C4-2B (cell line): Measurements from ENCODE around the gene OR2F2.

Experiments used
- H3K27ac ChIP-seq: fragments of 450-650 bp; 2 replicates; pipeline ENCODE4 v1.5.1; 2017
- ZFX ChIP-seq: fragments of 450-650 bp; IDR thresholded peaks from 2 replicates; pipeline ENCODE4 v1.6.1; 2017
- TF ChIP-seq, protein P1 (sequence below): fragments of 450-650 bp; conservative IDR thresholded peaks from 2 replicates; pipeline ENCODE4 v1.5.1; 2017; ENCODE audit warnings: mild to moderate bottlenecking

The OR2F2 gene

DNA sequence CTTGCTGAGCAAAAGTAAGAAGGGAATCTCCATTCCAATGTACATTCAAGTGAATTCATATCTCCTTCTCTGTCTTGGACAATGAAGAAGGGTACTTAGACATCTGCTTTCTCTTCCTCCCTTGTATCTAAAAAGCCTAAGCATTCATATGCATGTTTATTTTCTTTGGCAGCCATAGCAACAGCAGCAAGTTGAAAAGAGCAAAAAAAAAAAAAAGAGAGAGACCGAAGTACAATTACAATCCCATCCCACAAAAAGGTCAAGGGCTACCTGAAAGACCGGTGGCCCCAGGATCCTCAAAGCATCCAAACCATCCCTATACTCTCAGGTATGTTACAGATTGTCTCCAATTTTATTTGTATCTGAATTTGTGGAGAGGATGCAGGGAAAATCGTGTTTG, 23.7 kb downstream of the OR2F2 start:
- TF ChIP-seq, protein P1, sequence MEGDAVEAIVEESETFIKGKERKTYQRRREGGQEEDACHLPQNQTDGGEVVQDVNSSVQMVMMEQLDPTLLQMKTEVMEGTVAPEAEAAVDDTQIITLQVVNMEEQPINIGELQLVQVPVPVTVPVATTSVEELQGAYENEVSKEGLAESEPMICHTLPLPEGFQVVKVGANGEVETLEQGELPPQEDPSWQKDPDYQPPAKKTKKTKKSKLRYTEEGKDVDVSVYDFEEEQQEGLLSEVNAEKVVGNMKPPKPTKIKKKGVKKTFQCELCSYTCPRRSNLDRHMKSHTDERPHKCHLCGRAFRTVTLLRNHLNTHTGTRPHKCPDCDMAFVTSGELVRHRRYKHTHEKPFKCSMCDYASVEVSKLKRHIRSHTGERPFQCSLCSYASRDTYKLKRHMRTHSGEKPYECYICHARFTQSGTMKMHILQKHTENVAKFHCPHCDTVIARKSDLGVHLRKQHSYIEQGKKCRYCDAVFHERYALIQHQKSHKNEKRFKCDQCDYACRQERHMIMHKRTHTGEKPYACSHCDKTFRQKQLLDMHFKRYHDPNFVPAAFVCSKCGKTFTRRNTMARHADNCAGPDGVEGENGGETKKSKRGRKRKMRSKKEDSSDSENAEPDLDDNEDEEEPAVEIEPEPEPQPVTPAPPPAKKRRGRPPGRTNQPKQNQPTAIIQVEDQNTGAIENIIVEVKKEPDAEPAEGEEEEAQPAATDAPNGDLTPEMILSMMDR, result no peak
- no peak for TF ChIP-seq ZFX
- H3K27ac ChIP-seq, result no peak overlapping the region

DNA sequence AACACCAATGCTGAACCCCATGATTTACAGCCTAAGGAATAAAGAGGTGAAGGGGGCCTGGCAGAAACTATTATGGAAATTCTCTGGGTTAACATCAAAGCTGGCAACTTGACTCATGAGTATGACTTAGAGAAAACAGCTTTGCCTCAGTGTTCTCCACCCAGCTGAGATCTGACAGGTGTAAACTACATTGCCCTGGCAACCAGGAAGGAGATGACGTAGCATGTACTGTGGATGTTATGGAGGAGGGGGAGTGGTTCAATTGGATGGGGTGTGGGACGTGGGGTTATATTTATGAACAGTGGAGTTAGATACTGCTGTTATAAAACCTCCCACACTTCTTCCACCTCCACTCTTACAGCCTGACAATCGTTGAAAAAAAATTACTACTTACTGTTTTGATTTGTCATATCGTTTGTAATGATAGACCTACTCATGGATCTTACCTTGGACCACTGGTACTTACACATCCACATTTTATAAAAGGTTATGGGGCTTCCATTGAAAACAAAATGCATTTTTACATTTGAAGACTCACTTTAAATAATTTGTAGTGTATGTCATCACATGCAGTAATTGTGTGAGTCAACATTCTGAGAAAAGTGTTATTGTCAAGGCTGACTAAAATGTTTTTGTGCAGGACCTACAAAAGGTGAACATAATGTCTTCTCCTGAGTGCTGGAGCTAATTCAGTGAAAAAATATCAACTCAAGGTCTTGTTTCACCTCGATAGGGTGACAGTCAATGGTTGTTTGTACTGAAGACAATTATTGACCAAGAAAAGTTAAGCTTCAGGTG, 26.0 kb downstream of the OR2F2 start:
- TF ChIP-seq, protein P1, result no peak
- TF ChIP-seq ZFX, result no peak
- H3K27ac ChIP-seq, result no peak overlapping the region

DNA sequence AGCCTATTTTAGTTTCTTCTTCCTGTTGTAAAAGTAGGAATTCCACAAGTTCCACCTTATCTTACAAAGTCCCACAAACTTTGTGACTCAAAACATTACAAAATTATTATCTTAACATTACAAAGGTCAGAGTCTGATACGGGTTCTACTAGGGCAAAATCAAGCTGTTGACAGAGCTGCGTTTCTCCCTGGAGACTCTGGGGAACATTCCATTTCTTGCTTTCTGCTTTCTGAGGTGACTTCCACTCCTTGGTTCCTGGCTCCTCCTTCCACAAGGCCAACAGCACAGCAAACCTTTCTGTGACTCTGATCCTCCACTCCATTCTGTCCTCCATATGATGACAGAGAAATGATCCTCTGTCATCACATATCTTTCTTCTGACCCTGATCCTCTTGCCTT, 30.2 kb downstream of the OR2F2 start:
- TF ChIP-seq ZFX, result no peak
- TF ChIP-seq, protein P1, result no peak
- no peak overlapping the region for H3K27ac ChIP-seq

DNA sequence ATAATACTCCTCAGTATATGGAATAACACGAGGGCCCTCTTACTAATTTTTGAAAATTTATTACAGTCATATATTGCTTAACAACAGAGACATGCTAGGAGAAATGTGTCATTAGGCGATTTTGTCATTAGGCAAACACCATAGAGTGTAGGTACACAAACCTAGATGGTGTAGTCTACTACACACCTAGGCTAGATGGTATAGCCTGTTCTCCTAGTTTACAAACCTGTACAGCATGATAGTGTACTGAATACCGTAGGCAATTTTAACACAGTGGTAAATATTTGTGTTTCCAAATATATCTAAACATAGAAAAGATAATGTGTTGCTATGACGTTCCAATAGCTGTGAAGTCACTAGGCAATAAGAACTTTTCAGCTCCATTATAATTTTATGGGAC, 32.4 kb downstream of the OR2F2 start:
- TF ChIP-seq ZFX, result no peak
- TF ChIP-seq, protein P1, result no peak
- no peak overlapping the region for H3K27ac ChIP-seq

DNA sequence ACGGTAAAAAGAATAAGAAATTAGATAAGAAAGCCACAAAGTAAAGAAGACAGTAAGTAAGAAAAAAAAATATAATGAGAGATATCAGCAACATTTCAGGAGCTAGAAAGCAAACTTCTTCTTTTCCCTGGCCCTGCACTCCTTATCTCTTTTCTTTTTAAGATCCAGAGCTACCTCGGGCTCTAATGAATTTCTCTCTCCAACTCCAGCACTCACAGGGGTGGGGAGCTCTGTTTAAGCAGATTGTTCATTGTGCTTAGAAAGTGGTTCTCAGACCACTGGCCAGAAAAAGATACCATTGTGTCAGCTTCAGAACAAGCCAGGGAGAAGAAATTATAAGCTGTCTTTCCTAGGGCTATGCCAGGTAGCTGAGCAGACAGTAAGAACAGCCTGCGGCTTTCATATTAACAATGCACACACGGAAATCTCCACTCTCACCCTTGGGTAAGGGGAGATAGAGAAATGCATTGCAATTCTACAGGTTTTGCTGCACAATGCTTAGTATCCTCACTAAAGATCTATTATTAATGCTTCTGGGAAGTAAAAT, 38.9 kb downstream of the OR2F2 start:
- no peak for TF ChIP-seq ZFX
- TF ChIP-seq, protein P1, result no peak
- no peak overlapping the region for H3K27ac ChIP-seq

DNA sequence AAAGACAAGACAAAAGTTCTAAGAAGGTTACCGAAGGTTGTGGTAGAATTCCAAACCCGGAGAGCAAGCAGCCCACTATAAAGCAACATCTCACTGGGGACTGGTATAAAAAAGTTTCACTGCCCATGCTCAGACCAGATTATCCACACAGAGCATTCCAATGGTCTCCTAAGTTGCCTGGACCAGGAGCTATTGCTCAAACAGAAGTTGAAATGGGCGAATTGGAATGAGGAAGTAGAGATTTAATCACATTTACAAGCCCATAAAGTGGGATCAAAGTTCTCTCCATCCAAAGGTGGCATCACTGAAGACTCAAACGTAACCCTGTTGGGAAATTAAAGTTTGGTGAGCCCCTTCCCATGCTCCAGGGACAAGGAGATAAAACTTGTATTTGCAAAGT, 39.4 kb downstream of the OR2F2 start:
- no peak overlapping the region for H3K27ac ChIP-seq
- no peak for TF ChIP-seq ZFX
- TF ChIP-seq, protein P1, result no peak

DNA sequence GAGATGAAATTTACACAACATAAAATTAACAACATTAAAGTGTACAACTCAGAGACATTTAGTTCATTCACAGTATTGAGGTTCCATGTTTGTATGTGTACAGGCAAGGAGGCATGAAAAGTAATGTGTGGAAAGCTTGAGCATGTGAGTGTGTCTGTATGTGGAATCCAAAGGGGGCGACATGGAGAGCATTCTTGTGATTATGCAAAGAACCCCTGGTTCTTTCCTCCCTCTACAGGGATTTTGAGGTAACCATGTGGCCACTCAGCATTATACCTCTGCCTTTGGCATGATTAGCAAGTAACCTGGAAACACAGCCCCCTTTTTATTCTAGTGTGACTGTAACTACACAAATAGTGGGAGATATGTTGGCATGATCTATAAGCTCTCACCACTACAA, 40.6 kb downstream of the OR2F2 start:
- TF ChIP-seq, protein P1, result peak; percentile 11; the same call in 1 of the 2 replicates
- TF ChIP-seq ZFX, result no peak
- no peak overlapping the region for H3K27ac ChIP-seq
